Measurements from ENCODE around the gene MED16.

The MED16 gene

DNA sequence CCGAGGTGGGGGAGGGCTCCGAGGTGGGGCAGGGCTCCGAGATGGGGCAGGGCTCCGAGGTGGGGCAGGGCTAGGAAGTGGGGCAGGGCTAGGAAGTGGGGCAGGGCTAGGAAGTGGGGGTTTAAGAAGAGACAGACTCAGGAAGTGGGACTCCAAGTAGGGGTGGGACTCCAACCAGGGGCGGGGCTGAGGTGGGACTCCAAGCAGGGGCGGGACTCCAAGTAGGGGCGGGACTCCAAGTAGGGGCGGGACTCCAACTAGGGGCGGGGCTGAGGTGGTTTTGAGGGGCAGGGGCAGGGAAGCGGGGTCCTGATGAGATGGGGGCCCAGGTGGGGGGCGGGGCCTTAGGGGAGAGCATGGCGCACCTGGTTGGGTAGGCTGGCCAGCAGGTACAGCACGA is 19.9 kb downstream of the MED16 start:
- TF ChIP-seq, protein P1, sequence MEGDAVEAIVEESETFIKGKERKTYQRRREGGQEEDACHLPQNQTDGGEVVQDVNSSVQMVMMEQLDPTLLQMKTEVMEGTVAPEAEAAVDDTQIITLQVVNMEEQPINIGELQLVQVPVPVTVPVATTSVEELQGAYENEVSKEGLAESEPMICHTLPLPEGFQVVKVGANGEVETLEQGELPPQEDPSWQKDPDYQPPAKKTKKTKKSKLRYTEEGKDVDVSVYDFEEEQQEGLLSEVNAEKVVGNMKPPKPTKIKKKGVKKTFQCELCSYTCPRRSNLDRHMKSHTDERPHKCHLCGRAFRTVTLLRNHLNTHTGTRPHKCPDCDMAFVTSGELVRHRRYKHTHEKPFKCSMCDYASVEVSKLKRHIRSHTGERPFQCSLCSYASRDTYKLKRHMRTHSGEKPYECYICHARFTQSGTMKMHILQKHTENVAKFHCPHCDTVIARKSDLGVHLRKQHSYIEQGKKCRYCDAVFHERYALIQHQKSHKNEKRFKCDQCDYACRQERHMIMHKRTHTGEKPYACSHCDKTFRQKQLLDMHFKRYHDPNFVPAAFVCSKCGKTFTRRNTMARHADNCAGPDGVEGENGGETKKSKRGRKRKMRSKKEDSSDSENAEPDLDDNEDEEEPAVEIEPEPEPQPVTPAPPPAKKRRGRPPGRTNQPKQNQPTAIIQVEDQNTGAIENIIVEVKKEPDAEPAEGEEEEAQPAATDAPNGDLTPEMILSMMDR (IDR thresholded peaks at IDR 0.05; ENCODE audit: insufficient read depth, low read depth, low read length, missing control alignments), result no peak

DNA sequence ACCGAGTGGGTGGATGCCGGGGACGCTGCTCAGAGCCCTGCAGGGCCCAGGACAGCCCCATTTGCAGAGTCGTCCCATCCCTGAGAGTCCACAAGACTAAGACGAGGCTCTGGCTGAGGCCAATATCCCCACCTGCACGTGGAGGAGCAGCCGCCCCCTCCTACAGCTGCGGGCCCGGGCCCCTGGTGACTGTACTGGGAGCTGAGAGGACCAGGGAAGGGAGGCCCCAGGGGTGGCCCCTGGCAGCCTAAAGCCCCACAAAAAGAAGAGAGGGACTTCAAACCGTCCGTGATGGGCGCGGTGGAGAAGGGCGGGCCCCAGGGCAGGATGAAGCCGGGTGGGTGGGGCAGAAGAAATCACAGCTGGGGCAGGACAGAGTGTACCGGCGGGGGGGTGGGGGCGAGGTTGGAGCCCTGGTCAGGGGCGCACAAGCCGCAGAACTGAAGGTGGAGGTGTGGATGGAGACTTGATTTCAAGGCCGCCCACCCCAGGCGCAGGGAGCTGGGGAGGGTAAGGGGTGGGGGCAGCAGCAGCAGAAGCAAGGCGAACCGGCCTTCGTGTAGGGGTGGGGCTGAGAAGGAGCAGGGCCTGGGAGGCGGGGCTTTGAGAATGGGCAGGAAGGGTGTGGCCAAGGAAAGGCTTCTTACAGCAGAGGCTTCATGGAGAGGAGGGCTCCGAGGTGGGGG is 20.6 kb downstream of the MED16 start:
- TF ChIP-seq, protein P1 (IDR thresholded peaks at IDR 0.05; ENCODE audit: insufficient read depth, low read depth, low read length, missing control alignments), result no peak
- H3K4me3 ChIP-seq (ENCODE audit: low read length), result no peak overlapping the region

More for the DNA sequence above, 19.9 kb downstream of the MED16 start:
- H3K4me3 ChIP-seq (ENCODE audit: low read length), result no peak overlapping the region
- DNase-seq (ENCODE audit: low read depth), result peak; percentile 43

GRCh38 chr19:871446-872265 is 21.3 kb downstream of the MED16 start:
- H3K4me3 ChIP-seq (ENCODE audit: low read length), result no peak overlapping the region
- DNase-seq (ENCODE audit: low read depth), result no peak
- TF ChIP-seq, protein P1 (IDR thresholded peaks at IDR 0.05; ENCODE audit: insufficient read depth, low read depth, low read length, missing control alignments), result no peak

More for the DNA sequence above, 20.6 kb downstream of the MED16 start:
- peak; percentile 75 for DNase-seq (ENCODE audit: low read depth)

GRCh38 chr19:870963-871401 is 22.0 kb downstream of the MED16 start:
- TF ChIP-seq, protein P1 (IDR thresholded peaks at IDR 0.05; ENCODE audit: insufficient read depth, low read depth, low read length, missing control alignments), result no peak
- no peak for DNase-seq (ENCODE audit: low read depth)
- H3K4me3 ChIP-seq (ENCODE audit: low read length), result no peak overlapping the region

DNA sequence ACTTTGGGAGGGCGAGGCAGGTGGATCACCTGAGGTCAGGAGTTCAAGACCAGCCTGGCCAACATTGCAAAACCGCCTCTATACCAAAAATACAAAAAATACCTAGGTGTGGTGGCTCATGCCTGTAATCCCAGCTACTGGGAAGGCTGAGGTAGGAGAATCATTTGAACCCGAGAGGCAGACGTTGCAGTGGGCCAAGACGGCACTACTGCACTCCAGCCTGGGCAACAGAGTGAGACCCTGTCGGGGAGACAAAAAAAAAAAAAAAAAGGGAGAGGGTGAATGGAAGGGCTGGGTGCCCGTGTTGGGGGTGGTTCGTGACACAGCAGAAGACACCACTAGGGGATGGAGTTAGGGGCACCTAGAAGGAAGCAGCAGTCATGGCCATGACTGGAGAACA is 22.7 kb downstream of the MED16 start:
- H3K4me3 ChIP-seq (ENCODE audit: low read length), result no peak overlapping the region
- TF ChIP-seq, protein P1 (IDR thresholded peaks at IDR 0.05; ENCODE audit: insufficient read depth, low read depth, low read length, missing control alignments), result no peak
- DNase-seq (ENCODE audit: low read depth), result no peak

DNA sequence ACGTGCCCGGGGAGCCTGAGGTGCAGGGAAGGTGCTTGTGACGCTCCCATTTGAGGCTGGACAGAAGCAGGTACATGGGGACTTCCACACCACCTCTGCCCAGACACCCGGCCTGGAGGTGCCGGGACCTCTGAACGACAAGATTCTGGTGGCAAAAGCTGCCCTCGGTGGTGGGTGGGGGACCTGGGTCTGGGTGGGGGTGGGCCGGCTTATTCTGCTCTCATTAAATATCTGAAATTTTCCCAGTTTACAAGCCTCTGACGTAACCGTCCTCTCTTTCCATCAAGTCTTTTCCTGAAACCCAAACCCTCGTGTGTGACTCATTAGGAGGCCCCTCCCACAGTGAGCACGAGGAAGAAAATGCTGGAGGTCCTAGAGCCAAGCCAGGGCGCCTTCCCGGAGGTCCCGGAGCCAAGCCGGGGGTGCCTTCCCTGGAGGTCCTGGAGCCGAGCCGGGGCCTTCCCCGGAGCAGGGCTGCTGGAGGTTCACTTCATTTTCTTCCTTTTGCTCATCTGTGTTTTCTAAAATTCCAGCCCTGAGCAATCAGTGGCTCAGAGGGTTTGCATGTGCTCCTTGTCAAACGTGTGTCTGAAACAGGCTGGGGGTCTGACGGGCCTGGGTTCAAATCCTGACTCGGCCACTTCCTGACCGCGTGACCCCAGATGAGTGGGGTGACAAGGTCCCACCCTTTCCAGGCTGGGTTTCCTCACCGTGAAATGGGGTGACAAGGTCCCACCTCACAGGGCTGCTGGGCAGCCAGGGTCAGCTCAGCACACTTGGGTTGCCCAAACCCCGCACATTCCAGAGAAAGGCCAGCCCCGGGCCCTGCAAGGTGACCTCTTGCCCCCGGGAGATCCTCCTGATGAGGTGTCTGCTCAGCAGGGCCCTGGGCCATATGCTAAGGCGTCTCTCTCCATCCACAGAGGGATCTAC is 23.5 kb downstream of the MED16 start:
- TF ChIP-seq, protein P1 (IDR thresholded peaks at IDR 0.05; ENCODE audit: insufficient read depth, low read depth, low read length, missing control alignments), result no peak
- no peak overlapping the region for H3K4me3 ChIP-seq (ENCODE audit: low read length)
- peak; percentile 83 for DNase-seq (ENCODE audit: low read depth)

All from epithelial cell of esophagus (primary cell).